SH-SY5Y (cell line): Measurements from ENCODE around the gene C12orf57.

Experiments
- GATA2 ChIP-seq: IDR thresholded peaks from 2 replicates; pipeline ENCODE4 v1.6.1; 2011; ENCODE audit warnings: mild to moderate bottlenecking, low read depth, low read length
- GATA3 ChIP-seq: IDR thresholded peaks from 2 replicates; pipeline ENCODE4 v1.6.1; 2011; ENCODE audit warnings: low read depth, mild to moderate bottlenecking, low read length, moderate library complexity

- TF ChIP-seq GATA2 (no peak), GATA3 (no peak)
These were observed 35.2 kb downstream of the C12orf57 start for GRCh38 chr12:6979021-6979420.
